HFFc6 (cell line): Measurements from ENCODE around the gene RAD51B. TPM values are rescaled to one million over a fixed set of nuclear protein-coding genes. Genes with fewer than 3 reads are reported as not detected.

Experiments used
- DNase-seq: peaks from one replicate; pipeline ENCODE4 v3.0.0-alpha.2; 2018
- H3K27ac Mint-ChIP-seq: 2 replicates; pipeline ENCODE4 v1.8.0; 2020; ENCODE audit warnings: mild to moderate bottlenecking, mixed read lengths
- H3K27me3 Mint-ChIP-seq: 2 replicates; pipeline ENCODE4 v1.8.0; 2021; ENCODE audit warnings: mild to moderate bottlenecking, moderate library complexity, mixed read lengths; ENCODE audit not compliant: insufficient read depth
- H3K36me3 Mint-ChIP-seq: 2 replicates; pipeline ENCODE4 v1.8.0; 2021; ENCODE audit warnings: low read depth, mixed read lengths
- H3K4me1 Mint-ChIP-seq: 2 replicates; pipeline ENCODE4 v1.8.0; 2020; ENCODE audit warnings: low read depth, mixed read lengths
- H3K4me3 Mint-ChIP-seq: 2 replicates; pipeline ENCODE4 v1.8.0; 2020; ENCODE audit warnings: mild to moderate bottlenecking, moderate library complexity, mixed read lengths
- H3K9me3 Mint-ChIP-seq: 2 replicates; pipeline ENCODE4 v1.8.0; 2020; ENCODE audit warnings: mild to moderate bottlenecking, mixed read lengths
- total RNA-seq, 6 experiments: library from RNA; stranded (reverse); fragmentation: NEBNext Ultra II Directional; extraction: Animal tissue kit (Norgen Biotek cat#: 25700); gene quantifications; 2 replicates in 1 of 6; 3 replicates in 5 of 6; pipeline ENCODE4 v1.2.3, GENCODE V29; 2021
- TF ChIP-seq, protein P1 (sequence below): fragments of 200-600 bp; sonication (generic); IDR thresholded peaks from 2 replicates; pipeline ENCODE4 v1.5.0; 2021; ENCODE audit warnings: antibody characterized with exemption, mild to moderate bottlenecking

RAD51B gene
- total RNA-seq, 6 experiments from 2014 or later, result 7.1 to 12.4 (median 9.6) TPM

DNA sequence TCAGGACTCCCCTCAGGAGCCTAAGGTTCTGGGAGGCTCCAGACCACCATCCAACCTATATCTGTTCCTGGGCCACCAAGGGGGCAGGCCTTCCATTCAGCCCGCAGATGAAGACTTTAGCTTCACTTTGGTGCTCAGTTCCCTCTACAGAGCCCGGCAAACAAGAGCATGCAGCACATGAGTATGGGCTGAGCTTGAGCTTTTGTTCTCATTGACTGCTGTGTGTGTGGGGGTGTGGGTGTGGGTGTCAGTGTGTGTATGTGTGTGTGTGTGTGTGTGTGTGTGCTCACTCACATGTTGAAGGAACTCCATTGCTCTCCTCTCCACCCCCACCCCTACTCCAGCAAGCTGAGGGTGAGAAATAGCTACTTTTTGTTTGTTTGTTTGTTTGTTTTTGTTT is 754.1 kb downstream of the RAD51B start:
- Mint-ChIP-seq H3K9me3 (0 out of 2 replicates have a peak, but pooled peaks cover 4% of the 10 kb centered on the region), H3K4me1 (peaks cover 47% of the 10 kb centered on the region), H3K4me3 (no peak overlapping the region), H3K27me3 (peaks cover 3% of the 10 kb centered on the region), H3K27ac (no peak overlapping the region), H3K36me3 (peaks cover 5% of the 10 kb centered on the region)
- TF ChIP-seq, protein P1, sequence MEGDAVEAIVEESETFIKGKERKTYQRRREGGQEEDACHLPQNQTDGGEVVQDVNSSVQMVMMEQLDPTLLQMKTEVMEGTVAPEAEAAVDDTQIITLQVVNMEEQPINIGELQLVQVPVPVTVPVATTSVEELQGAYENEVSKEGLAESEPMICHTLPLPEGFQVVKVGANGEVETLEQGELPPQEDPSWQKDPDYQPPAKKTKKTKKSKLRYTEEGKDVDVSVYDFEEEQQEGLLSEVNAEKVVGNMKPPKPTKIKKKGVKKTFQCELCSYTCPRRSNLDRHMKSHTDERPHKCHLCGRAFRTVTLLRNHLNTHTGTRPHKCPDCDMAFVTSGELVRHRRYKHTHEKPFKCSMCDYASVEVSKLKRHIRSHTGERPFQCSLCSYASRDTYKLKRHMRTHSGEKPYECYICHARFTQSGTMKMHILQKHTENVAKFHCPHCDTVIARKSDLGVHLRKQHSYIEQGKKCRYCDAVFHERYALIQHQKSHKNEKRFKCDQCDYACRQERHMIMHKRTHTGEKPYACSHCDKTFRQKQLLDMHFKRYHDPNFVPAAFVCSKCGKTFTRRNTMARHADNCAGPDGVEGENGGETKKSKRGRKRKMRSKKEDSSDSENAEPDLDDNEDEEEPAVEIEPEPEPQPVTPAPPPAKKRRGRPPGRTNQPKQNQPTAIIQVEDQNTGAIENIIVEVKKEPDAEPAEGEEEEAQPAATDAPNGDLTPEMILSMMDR, result no peak
- no peak for DNase-seq

DNA sequence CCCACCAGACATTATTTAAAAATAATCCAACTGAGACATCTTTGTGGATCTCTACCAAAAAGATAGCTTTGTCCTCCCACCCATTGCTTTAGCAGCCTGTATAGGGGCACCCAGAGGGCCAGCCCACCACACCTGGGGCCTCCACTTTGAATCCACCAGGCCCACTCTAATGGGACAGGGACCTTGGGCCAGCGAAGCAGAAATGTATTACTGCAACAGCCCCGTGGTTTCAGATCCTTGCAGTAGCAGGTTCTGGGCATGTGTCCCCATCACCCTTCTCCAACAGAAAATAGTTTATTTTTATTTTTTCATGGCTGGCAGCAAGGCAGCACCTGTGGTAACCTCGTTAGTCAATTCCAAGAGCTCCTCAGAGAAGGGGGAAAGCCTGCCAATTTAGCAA is 754.9 kb downstream of the RAD51B start:
- H3K4me1 Mint-ChIP-seq, result peaks cover 53% of the 10 kb centered on the region
- DNase-seq, result no peak
- H3K27ac Mint-ChIP-seq, result peak overlapping the region; percentile 93; the same call in 1 of the 2 replicates
- H3K27me3 Mint-ChIP-seq, result peaks cover 3% of the 10 kb centered on the region
- H3K36me3 Mint-ChIP-seq, result peaks cover 5% of the 10 kb centered on the region
- TF ChIP-seq, protein P1, result no peak
- H3K4me3 Mint-ChIP-seq, result no peak overlapping the region
- H3K9me3 Mint-ChIP-seq, result 0 out of 2 replicates have a peak, but pooled peaks cover 4% of the 10 kb centered on the region

DNA sequence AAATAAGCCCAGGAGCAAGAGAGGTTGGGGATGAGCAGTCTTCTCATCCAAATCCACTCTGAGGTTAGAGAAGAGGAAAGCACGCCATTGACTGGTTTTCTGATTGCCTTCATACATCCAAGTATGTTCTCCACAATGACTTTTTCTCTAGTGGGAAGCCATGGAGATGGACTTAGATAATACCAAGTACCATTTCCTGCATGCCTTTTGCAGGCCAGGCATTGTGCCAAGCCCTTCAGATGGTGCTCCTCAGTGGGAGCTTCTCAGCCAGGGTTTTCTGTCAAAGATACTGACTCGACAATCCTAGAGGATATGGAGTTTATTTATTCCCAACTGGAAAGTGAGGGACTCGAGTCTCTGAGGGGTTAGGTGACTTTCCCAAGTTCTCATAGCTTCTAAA is 755.3 kb downstream of the RAD51B start:
- DNase-seq, result peak; percentile 52
- Mint-ChIP-seq H3K27ac (peak overlapping the region; percentile 93), H3K4me3 (no peak overlapping the region), H3K27me3 (peaks cover 3% of the 10 kb centered on the region), H3K36me3 (peaks cover 5% of the 10 kb centered on the region), H3K4me1 (peaks cover 53% of the 10 kb centered on the region), H3K9me3 (0 out of 2 replicates have a peak, but pooled peaks cover 4% of the 10 kb centered on the region)
- TF ChIP-seq, protein P1, result no peak

DNA sequence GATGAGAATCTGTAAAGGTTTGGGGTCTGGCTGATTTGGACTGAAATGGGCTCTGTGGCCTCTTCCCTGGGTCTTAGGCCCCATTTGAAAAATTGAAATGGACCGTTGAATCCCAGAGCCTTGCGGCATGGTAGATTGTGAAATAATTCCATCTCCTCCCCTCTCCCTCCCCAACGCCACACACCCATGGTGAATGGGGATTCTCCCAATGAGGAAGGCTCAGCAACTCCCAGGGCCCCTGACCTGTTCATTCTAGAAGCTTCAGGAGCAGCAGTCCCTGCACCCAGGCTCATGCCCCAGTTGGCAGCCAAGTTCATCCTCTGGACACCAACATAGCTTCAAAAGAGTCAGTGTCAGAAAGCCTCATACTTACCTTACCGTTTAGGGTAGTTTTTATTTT is 755.8 kb downstream of the RAD51B start:
- TF ChIP-seq, protein P1, result no peak
- Mint-ChIP-seq H3K36me3 (peaks cover 5% of the 10 kb centered on the region), H3K27ac (peak overlapping the region; percentile 93), H3K27me3 (peaks cover 3% of the 10 kb centered on the region), H3K4me1 (peaks cover 58% of the 10 kb centered on the region), H3K4me3 (0 out of 2 replicates have a peak overlapping the region, but pooled peaks have one; percentile 18), H3K9me3 (0 out of 2 replicates have a peak, but pooled peaks cover 4% of the 10 kb centered on the region)
- DNase-seq, result no peak

DNA sequence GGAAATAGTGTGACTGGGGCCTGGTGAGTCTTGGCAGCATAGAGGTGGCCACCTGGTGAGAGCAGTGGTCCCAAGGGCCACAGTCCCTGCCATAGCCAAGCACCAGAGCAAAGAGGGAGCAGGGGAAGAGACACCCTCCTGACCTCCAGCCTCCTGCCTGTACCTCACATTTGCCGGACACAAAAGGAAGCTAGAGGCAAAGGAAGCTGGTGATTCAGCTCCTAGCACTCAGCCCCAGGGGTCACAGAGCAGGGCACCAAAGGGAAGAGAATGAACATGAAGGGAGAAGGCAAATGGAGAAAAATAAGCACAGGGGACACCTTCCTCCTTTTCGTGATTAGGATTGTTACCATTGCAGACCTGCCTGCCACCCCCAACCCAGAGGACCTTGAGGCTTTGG is 756.5 kb downstream of the RAD51B start:
- H3K4me1 Mint-ChIP-seq, result peaks cover 62% of the 10 kb centered on the region
- DNase-seq, result no peak
- peaks cover 5% of the 10 kb centered on the region for H3K36me3 Mint-ChIP-seq
- TF ChIP-seq, protein P1, result no peak
- peak overlapping the region; percentile 93 for H3K27ac Mint-ChIP-seq
- peaks cover 3% of the 10 kb centered on the region for H3K27me3 Mint-ChIP-seq
- peak overlapping the region; percentile 13 for H3K4me3 Mint-ChIP-seq
- peaks cover 4% of the 10 kb centered on the region; the same call in 1 of the 2 replicates for H3K9me3 Mint-ChIP-seq
